GM12878 (cell line): ENCODE data around the gene OTUD6A. TPM values are rescaled to one million over a fixed set of nuclear protein-coding genes. Genes with fewer than 3 reads are reported as not detected.

ENCODE experiments used
- ATAC-seq: fragments of 200-7000 bp; cut with Tn5 transposase; 3 replicates; pipeline ENCODE4 v1.9.1; 2020; ENCODE audit warnings: mild to moderate bottlenecking, moderate library complexity
- BruUV-seq: library from RNA; stranded (reverse); fragments of 400-500 nt; replicated peaks from 2 replicates; lab custom pipeline; 2021; lab: Mats Ljungman, UMichigan
- CTCF ChIA-PET: fragments of 300-600 bp; sonication (Branson Sonifier 250); formaldehyde crosslinking; extraction: SDS; loops from one replicate; lab custom pipeline; 2021; ENCODE audit warnings: inconsistent platforms; lab: Yijun Ruan, JAX
- POLR2A ChIA-PET: fragments of 350-600 bp; formaldehyde crosslinking; extraction: SDS; loops from one replicate; lab custom pipeline; 2021; ENCODE audit warnings: inconsistent platforms; lab: Charles Lee
- RAD21 ChIA-PET: fragments of 300-600 bp; sonication (Branson Sonifier 250); formaldehyde crosslinking; loops from one replicate; lab custom pipeline; 2023; ENCODE audit warnings: antibody characterized with exemption; ENCODE audit not compliant: unreplicated experiment; lab: Charles Lee
- SMC1A ChIA-PET: fragments of 300-600 bp; sonication (Branson Sonifier 250); formaldehyde crosslinking; loops from one replicate; lab custom pipeline; 2023; ENCODE audit not compliant: unreplicated experiment, uncharacterized antibody; lab: Charles Lee
- DNase-seq: peaks from one replicate; pipeline ENCODE4 v3.0.0-alpha.2; 2011; ENCODE audit warnings: low read depth, low spot score
- FAIRE-seq: peaks from 3 replicates; lab custom pipeline; 2011; peaks lifted over from hg19 to GRCh38; lab: Jason Lieb, UNC
- H2AFZ ChIP-seq: 2 replicates; pipeline ENCODE4 v1.6.0; 2011; ENCODE audit warnings: low read depth, low read length, control low read depth; ENCODE audit not compliant: control insufficient read depth
- H3K27ac ChIP-seq: 2 replicates; pipeline ENCODE4 v1.5.1; 2011; ENCODE audit warnings: control low read depth; ENCODE audit not compliant: control insufficient read depth, insufficient read depth
- H3K27me3 ChIP-seq, 2 experiments: replicated peaks in 1 of 2; 2 replicates each; pipeline versions ENCODE4 v1.6.0 to v1.6.1; 2011; ENCODE audit warnings: low read length in 1 of 2; ENCODE audit not compliant: control insufficient read depth in 2 of 2, insufficient read depth in 2 of 2
- H3K36me3 ChIP-seq, 2 experiments: 2 replicates each; pipeline ENCODE4 v1.5.1; 2011; ENCODE audit warnings: low read length in 1 of 2; ENCODE audit not compliant: control insufficient read depth in 2 of 2, insufficient read depth in 2 of 2
- H3K4me1 ChIP-seq: 2 replicates; pipeline ENCODE4 v1.6.1; 2011; ENCODE audit warnings: mild to moderate bottlenecking, low read length, moderate library complexity, mixed read lengths; ENCODE audit not compliant: control insufficient read depth, insufficient read depth
- H3K4me2 ChIP-seq: 2 replicates; pipeline ENCODE4 v1.6.0; 2011; ENCODE audit warnings: control low read depth; ENCODE audit not compliant: control insufficient read depth, insufficient read depth
- H3K4me3 ChIP-seq: fragments of 200-600 bp; sonication (generic); 2 replicates; pipeline ENCODE4 v1.5.1; 2016
- H3K79me2 ChIP-seq: 2 replicates; pipeline ENCODE4 v1.6.0; 2011; ENCODE audit warnings: low read length; ENCODE audit not compliant: control insufficient read depth, insufficient read depth
- H3K9ac ChIP-seq: 2 replicates; pipeline ENCODE4 v1.8.0; 2011; ENCODE audit warnings: low read length, control low read depth, mixed read lengths; ENCODE audit not compliant: control insufficient read depth, insufficient read depth
- H3K9me3 ChIP-seq: replicated peaks from 3 replicates; pipeline ENCODE4 v1.5.1; 2011; ENCODE audit warnings: mild to moderate bottlenecking, low read length; ENCODE audit not compliant: control insufficient read depth, insufficient read depth
- H4K20me1 ChIP-seq: 2 replicates; pipeline ENCODE4 v1.6.0; 2011; ENCODE audit not compliant: control insufficient read depth, insufficient read depth
- CHD4 ChIP-seq: fragments of 200-600 bp; sonication (generic); IDR thresholded peaks from 2 replicates; pipeline ENCODE4 v1.6.1; 2016; ENCODE audit warnings: mild to moderate bottlenecking
- PAX8 ChIP-seq: fragments of 450-650 bp; IDR thresholded peaks from 2 replicates; pipeline ENCODE4 v1.6.1; 2017; ENCODE audit warnings: mild to moderate bottlenecking, moderate library complexity
- WGBS: methylation state at CpG from one replicate; pipeline ENCODE4 v1.1.6; 2016; ENCODE audit warnings: low lambda C conversion rate; ENCODE audit not compliant: insufficient replicate concordance, insufficient coverage; ENCODE audit errors: missing lambda C conversion rate; 5-methylcytosine and 5-hydroxymethylcytosine counted together
- in situ Hi-C: fragments of 300-500 bp; cut with MboI; formaldehyde crosslinking; loops from 9 replicates; pipeline ENCODE4 v1.14.3; 2018; ENCODE audit warnings: mixed read lengths
- intact Hi-C: fragments of 100-400 bp; cut with micrococcal nuclease; formaldehyde crosslinking; loops from one replicate; pipeline ENCODE4 v1.14.2; 2022; ENCODE audit not compliant: unreplicated experiment
- polyA plus RNA-seq, 11 experiments: library from polyadenylated mRNA; depleted of rRNA in 4 of 11; unstranded in 6 of 11; stranded (reverse) in 5 of 11; fragments of >200 nt; fragmentation: Nextera tagmentation in 4 of 11; fragmentation: Illumina TruSeq in 1 of 11; extraction: Ambion mirVana in 4 of 11; extraction: Trizol in 1 of 11; gene quantifications; 1 replicate in 1 of 11; 2 replicates in 10 of 11; pipeline versions ENCODE4 v1.2.1 to v1.2.3, GENCODE V29; 2011 to 2016; ENCODE audit warnings: inconsistent platforms in 2 of 11, missing spikeins in 2 of 11, low read depth in 1 of 11
- total RNA-seq, 4 experiments: library from RNA; depleted of rRNA in 3 of 4; stranded (reverse); fragments of >200 nt in 3 of 4; fragmentation: Illumina TruSeq in 1 of 4; extraction: Trizol in 1 of 4; gene quantifications; 2 replicates each; pipeline versions ENCODE4 v1.2.1 to v1.2.3, GENCODE V29; 2013 to 2021
- TF ChIP-seq, protein P1 (sequence below): fragments of 150-350 bp; IDR thresholded peaks from 2 replicates; pipeline ENCODE4 v1.6.1; 2016; ENCODE audit warnings: low read depth, low read length
- TF ChIP-seq, protein P2 (sequence below): fragments of 450-650 bp; IDR thresholded peaks from 2 replicates; pipeline ENCODE4 v1.6.1; 2017; ENCODE audit warnings: mild to moderate bottlenecking, moderate library complexity

The OTUD6A gene
- total and polyA plus RNA-seq, 10 of the 15 experiments (the other 5 are each of a cell fraction or from before 2014, with no cell fraction given) = not detected

DNA sequence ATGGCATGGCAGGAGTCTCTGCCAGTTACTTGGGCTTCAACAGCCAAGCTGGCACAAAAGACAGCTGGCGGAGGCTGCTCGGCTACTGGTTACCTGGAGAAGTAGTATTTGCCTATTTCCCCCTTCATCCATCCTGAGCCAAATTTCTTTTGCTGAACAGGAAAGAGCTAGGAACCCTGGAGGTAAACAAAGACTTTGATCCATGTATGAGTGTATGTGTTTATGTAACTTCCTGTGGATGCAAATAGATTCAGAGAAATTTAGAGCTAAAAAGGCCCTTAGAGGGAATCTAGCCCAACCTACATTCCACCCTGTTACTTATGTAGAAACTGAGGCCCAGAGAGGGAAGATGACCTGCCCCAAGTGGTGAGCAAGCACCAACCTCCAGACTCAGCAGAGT lies 23.7 kb upstream of the OTUD6A start:
- H3K36me3 ChIP-seq = no peaks in the 10 kb centered on the region
- no peak for DNase-seq
- ChIA-PET POLR2A (no interaction called here), CTCF (interaction anchor here (1.3 kb wide), 1 partner anchor 94 kb away, joined by 3 read pairs; no protein-coding TSS in a partner anchor), RAD21 (no interaction called here), SMC1A (no interaction called here)
- FAIRE-seq = no peak
- no peak overlapping the region for H2AFZ ChIP-seq
- H3K9me3 ChIP-seq = no peaks in the 10 kb centered on the region
- no peaks in the 10 kb centered on the region; a peak in 2 of 4 replicates for H3K27me3 ChIP-seq
- H4K20me1 ChIP-seq = no peaks in the 10 kb centered on the region
- ATAC-seq = no peak
- no TSS peak for BruUV-seq
- no peaks in the 10 kb centered on the region for H3K79me2 ChIP-seq
- H3K9ac ChIP-seq = no peak overlapping the region
- H3K4me3 ChIP-seq = no peak overlapping the region
- in situ Hi-C loops = loop anchor here (10.0 to 25.0 kb wide), 3 partner anchors 99 to 504 kb away; partner anchors contain the start of genes DLG3 and IGBP1
- no peak overlapping the region for H3K27ac ChIP-seq
- TF ChIP-seq CHD4 (no peak), PAX8 (no peak)
- TF ChIP-seq, protein P1, sequence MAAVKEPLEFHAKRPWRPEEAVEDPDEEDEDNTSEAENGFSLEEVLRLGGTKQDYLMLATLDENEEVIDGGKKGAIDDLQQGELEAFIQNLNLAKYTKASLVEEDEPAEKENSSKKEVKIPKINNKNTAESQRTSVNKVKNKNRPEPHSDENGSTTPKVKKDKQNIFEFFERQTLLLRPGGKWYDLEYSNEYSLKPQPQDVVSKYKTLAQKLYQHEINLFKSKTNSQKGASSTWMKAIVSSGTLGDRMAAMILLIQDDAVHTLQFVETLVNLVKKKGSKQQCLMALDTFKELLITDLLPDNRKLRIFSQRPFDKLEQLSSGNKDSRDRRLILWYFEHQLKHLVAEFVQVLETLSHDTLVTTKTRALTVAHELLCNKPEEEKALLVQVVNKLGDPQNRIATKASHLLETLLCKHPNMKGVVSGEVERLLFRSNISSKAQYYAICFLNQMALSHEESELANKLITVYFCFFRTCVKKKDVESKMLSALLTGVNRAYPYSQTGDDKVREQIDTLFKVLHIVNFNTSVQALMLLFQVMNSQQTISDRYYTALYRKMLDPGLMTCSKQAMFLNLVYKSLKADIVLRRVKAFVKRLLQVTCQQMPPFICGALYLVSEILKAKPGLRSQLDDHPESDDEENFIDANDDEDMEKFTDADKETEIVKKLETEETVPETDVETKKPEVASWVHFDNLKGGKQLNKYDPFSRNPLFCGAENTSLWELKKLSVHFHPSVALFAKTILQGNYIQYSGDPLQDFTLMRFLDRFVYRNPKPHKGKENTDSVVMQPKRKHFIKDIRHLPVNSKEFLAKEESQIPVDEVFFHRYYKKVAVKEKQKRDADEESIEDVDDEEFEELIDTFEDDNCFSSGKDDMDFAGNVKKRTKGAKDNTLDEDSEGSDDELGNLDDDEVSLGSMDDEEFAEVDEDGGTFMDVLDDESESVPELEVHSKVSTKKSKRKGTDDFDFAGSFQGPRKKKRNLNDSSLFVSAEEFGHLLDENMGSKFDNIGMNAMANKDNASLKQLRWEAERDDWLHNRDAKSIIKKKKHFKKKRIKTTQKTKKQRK = no peak
- TF ChIP-seq, protein P2, sequence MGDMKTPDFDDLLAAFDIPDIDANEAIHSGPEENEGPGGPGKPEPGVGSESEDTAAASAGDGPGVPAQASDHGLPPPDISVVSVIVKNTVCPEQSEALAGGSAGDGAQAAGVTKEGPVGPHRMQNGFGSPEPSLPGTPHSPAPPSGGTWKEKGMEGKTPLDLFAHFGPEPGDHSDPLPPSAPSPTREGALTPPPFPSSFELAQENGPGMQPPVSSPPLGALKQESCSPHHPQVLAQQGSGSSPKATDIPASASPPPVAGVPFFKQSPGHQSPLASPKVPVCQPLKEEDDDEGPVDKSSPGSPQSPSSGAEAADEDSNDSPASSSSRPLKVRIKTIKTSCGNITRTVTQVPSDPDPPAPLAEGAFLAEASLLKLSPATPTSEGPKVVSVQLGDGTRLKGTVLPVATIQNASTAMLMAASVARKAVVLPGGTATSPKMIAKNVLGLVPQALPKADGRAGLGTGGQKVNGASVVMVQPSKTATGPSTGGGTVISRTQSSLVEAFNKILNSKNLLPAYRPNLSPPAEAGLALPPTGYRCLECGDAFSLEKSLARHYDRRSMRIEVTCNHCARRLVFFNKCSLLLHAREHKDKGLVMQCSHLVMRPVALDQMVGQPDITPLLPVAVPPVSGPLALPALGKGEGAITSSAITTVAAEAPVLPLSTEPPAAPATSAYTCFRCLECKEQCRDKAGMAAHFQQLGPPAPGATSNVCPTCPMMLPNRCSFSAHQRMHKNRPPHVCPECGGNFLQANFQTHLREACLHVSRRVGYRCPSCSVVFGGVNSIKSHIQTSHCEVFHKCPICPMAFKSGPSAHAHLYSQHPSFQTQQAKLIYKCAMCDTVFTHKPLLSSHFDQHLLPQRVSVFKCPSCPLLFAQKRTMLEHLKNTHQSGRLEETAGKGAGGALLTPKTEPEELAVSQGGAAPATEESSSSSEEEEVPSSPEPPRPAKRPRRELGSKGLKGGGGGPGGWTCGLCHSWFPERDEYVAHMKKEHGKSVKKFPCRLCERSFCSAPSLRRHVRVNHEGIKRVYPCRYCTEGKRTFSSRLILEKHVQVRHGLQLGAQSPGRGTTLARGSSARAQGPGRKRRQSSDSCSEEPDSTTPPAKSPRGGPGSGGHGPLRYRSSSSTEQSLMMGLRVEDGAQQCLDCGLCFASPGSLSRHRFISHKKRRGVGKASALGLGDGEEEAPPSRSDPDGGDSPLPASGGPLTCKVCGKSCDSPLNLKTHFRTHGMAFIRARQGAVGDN = no peak
- H3K4me1 ChIP-seq = no peaks in the 10 kb centered on the region
- H3K4me2 ChIP-seq = no peak overlapping the region
- 64% methylated on average over 2 of the region's 2 CpGs for WGBS
- intact Hi-C loops = no loop called here
